Upper lobe of left lung (tissue), 6 donors: Measurements from ENCODE around the gene RRP1. TPM values are rescaled to one million over a fixed set of nuclear protein-coding genes. Genes with fewer than 3 reads are reported as not detected.

Source experiments
- ATAC-seq, 2 donors: fragments of 200-7000 bp; cut with Tn5 transposase; one replicate each; pipeline ENCODE4 v1.9.1; 2022; ENCODE audit warnings: mild to moderate bottlenecking in 2 of 2, moderate library complexity in 2 of 2; ENCODE audit not compliant: low FRiP score in 2 of 2
- DNase-seq, 2 donors: peaks; one replicate each; pipeline ENCODE4 v3.0.0-alpha.2; 2019 to 2020
- H3K27ac ChIP-seq, 4 donors: fragments of 200-600 bp; sonication (generic); one replicate each; pipeline ENCODE4 v1.5.1; 2016 to 2019
- H3K27me3 ChIP-seq, 4 donors: fragments of 200-600 bp; sonication (generic); one replicate each; pipeline ENCODE4 v1.5.1; 2017 to 2019
- H3K36me3 ChIP-seq, 4 donors: fragments of 200-600 bp; sonication (generic); one replicate each; pipeline ENCODE4 v1.5.1; 2016 to 2019
- H3K4me1 ChIP-seq, 4 donors: fragments of 200-600 bp; sonication (generic); one replicate each; pipeline ENCODE4 v1.5.1; 2018 to 2019
- H3K4me3 ChIP-seq, 4 donors: fragments of 200-600 bp; sonication (generic); one replicate each; pipeline ENCODE4 v1.5.1; 2017 to 2019; ENCODE audit warnings: mild to moderate bottlenecking in 2 of 4, moderate library complexity in 1 of 4
- H3K9me3 ChIP-seq, 4 donors: fragments of 200-600 bp; sonication (generic); one replicate each; pipeline ENCODE4 v1.5.1; 2018 to 2019
- CTCF ChIP-seq, 6 experiments: fragments of 450-650 bp in 4 of 6; fragments of 200-600 bp in 2 of 6; sonication (generic) in 2 of 6; IDR thresholded peaks; one replicate each; pipeline ENCODE4 v1.5.1; 2016 to 2019; ENCODE audit warnings: antibody characterized with exemption in 6 of 6
- EP300 ChIP-seq, 4 donors: sonication (generic); formaldehyde crosslinking; IDR thresholded peaks; one replicate each; pipeline ENCODE4 v1.5.1; 2017; ENCODE audit warnings: antibody characterized with exemption in 4 of 4, control low read depth in 2 of 4
- POLR2A ChIP-seq, 4 donors: fragments of 450-650 bp; IDR thresholded peaks; one replicate each; pipeline ENCODE4 v1.5.1; 2016 to 2017; ENCODE audit warnings: antibody characterized with exemption in 4 of 4, mild to moderate bottlenecking in 2 of 4
- POLR2AphosphoS5 ChIP-seq, 2 donors: sonication (generic); formaldehyde crosslinking; IDR thresholded peaks; one replicate each; pipeline ENCODE4 v1.5.1; 2017; ENCODE audit warnings: antibody characterized with exemption in 2 of 2
- WGBS, 2 donors: methylation state at CpG; one replicate each; pipeline ENCODE4 v1.1.5; 2017 to 2018; 5-methylcytosine and 5-hydroxymethylcytosine counted together
- total RNA-seq, 6 donors: library from RNA; depleted of rRNA in 4 of 6; stranded (reverse); fragments of >200 nt in 4 of 6; gene quantifications; one replicate each; pipeline versions ENCODE4 v1.1.0 to v1.2.1, GENCODE V29; 2016 to 2021
- donor health status: DM: no; HTN: no; CAD: no; lungs with moderate emphysema.
- donor health status: DM: no; HTN: yes; CAD: no; lungs with severe emphysema.

RRP1 gene
- total RNA-seq, 6 donors from 2014 or later, result 12.0 to 25.1 (median 20.9) TPM

- no peaks in the 10 kb centered on the region for H3K36me3 ChIP-seq
- H3K4me3 ChIP-seq, result no peak overlapping the region
- TF ChIP-seq EP300 (IDR thresholded peaks at IDR 0.05) (no peak), CTCF (IDR thresholded peaks at IDR 0.05) (no peak), POLR2AphosphoS5 (IDR thresholded peaks at IDR 0.05) (no peak), POLR2A (IDR thresholded peaks at IDR 0.05) (no peak)
- 93 to 97% methylated on average over 10 of the region's 10 CpGs for WGBS, 2 donors
- H3K9me3 ChIP-seq, result no peaks in the 10 kb centered on the region
- no peak overlapping the region for H3K27ac ChIP-seq
- no peaks in the 10 kb centered on the region for H3K27me3 ChIP-seq
- peaks cover 5 to 14% (median 6%) of the 10 kb centered on the region in 4 donors for H3K4me1 ChIP-seq
- ATAC-seq, result no peak
- DNase-seq, result no peak
Observed at GRCh38 chr21:43848771-43849170, 59.4 kb downstream of the RRP1 start.

GRCh38 chr21:43849532-43850299 is 60.3 kb downstream of the RRP1 start:
- no peaks in the 10 kb centered on the region for H3K27me3 ChIP-seq
- 70 to 74% methylated on average over 13 of the region's 13 CpGs for WGBS, 2 donors
- no peaks in the 10 kb centered on the region for H3K9me3 ChIP-seq

GRCh38 chr21:43850728-43851295 is 61.4 kb downstream of the RRP1 start:
- H3K9me3 ChIP-seq, result no peaks in the 10 kb centered on the region
- DNase-seq, result no peak
- peaks cover 7 to 27% (median 13%) of the 10 kb centered on the region in 4 donors for H3K4me1 ChIP-seq
- H3K27ac ChIP-seq, result no peak overlapping the region
- no peak for TF ChIP-seq EP300 (IDR thresholded peaks at IDR 0.05)
- TF ChIP-seq CTCF (IDR thresholded peaks at IDR 0.05), result no peak
- TF ChIP-seq POLR2AphosphoS5 (IDR thresholded peaks at IDR 0.05), result no peak
- no peak for TF ChIP-seq POLR2A (IDR thresholded peaks at IDR 0.05)
- no peaks in the 10 kb centered on the region for H3K27me3 ChIP-seq
- no peaks in the 10 kb centered on the region for H3K36me3 ChIP-seq
- no peak for ATAC-seq
- H3K4me3 ChIP-seq, result no peak overlapping the region
- WGBS, 2 donors, result 81 to 88% methylated on average over 7 to 8 of the region's 8 CpGs

More at GRCh38 chr21:43849532-43850299, 60.3 kb downstream of the RRP1 start:
- H3K4me1 ChIP-seq, result peaks cover 5 to 18% (median 7%) of the 10 kb centered on the region in 4 donors
- ATAC-seq (peak in 1 of 2 donors; percentile 21), DNase-seq (no peak)
- no peaks in the 10 kb centered on the region for H3K36me3 ChIP-seq
- TF ChIP-seq EP300 (IDR thresholded peaks at IDR 0.05), result peak in 1 of 4 donors; percentile 54
- TF ChIP-seq POLR2A (IDR thresholded peaks at IDR 0.05), result no peak
- TF ChIP-seq CTCF (IDR thresholded peaks at IDR 0.05), result no peak
- TF ChIP-seq POLR2AphosphoS5 (IDR thresholded peaks at IDR 0.05), result peak in 1 of 2 donors; percentile 59
- peak overlapping the region in 1 of 4 donors; percentile 64 for H3K27ac ChIP-seq
- no peak overlapping the region for H3K4me3 ChIP-seq

- TF ChIP-seq EP300 (IDR thresholded peaks at IDR 0.05) (no peak), POLR2AphosphoS5 (IDR thresholded peaks at IDR 0.05) (no peak), CTCF (IDR thresholded peaks at IDR 0.05) (no peak), POLR2A (IDR thresholded peaks at IDR 0.05) (no peak)
- Histone ChIP-seq H3K4me1 (peaks cover 7 to 29% (median 13%) of the 10 kb centered on the region in 4 donors), H3K27ac (no peak overlapping the region), H3K27me3 (no peaks in the 10 kb centered on the region), H3K9me3 (no peaks in the 10 kb centered on the region), H3K4me3 (no peak overlapping the region), H3K36me3 (no peaks in the 10 kb centered on the region)
- 85% methylated on average over 6 to 12 of the region's 12 CpGs for WGBS, 2 donors
- DNase-seq (no peak), ATAC-seq (no peak)
Observed at GRCh38 chr21:43851593-43851992, 62.2 kb downstream of the RRP1 start.
